ENCODE results near the gene PGF.

Gene PGF

GRCh38 chr14:74915826-74916225 is 39.6 kb downstream of the PGF start:
- no peak for DNase-seq

GRCh38 chr14:74915426-74915825 is 40.0 kb downstream of the PGF start:
- no peak for DNase-seq

GRCh38 chr14:74913986-74914573 is 41.3 kb downstream of the PGF start:
- DNase-seq = no peak

GRCh38 chr14:74913393-74913910 is 41.9 kb downstream of the PGF start:
- DNase-seq = no peak

DNA sequence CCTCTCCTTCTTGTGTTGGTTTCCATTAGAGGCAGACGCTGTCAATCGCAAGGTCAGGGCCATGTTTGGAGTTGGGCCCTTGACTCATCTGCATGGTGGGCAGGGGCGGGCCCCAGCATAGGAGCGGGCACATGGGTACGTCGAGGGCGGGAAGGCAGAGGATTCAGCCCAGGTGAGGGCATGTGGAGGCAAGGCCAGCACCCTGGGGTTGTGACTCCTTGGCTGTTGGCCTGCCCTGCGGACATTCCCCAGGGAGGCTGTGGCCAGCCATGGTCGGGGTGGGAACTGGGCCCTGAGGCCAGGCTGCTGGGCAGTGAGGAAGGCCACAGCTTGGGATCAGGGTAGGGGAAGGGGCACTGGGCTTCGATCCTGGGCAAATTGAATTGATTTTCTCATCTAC is 42.6 kb downstream of the PGF start:
- DNase-seq = no peak

GRCh38 chr14:74912111-74912510 is 43.3 kb downstream of the PGF start:
- DNase-seq = no peak

DNA sequence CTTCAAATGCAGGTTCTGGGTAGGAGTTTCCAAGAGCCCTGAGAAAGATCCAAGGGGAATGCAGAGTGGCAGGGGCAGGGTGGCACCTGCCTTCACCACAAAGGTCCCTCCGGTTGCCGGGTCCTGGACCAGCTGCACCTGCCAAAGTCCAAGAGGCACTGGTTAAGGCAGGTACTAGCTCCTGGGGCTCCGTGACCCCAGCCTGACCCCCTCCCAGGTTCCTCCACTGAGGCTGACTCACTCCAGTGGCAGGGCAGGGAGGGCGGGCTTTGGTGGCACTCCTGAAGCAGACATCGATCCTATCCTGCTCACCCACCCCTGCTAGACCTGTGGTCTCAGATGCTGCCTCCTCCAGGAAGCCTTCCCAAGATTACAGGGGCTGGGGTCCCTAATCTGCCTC is 43.7 kb downstream of the PGF start:
- DNase-seq = no peak

GRCh38 chr14:74911221-74911620 is 44.2 kb downstream of the PGF start:
- no peak for DNase-seq

DNA sequence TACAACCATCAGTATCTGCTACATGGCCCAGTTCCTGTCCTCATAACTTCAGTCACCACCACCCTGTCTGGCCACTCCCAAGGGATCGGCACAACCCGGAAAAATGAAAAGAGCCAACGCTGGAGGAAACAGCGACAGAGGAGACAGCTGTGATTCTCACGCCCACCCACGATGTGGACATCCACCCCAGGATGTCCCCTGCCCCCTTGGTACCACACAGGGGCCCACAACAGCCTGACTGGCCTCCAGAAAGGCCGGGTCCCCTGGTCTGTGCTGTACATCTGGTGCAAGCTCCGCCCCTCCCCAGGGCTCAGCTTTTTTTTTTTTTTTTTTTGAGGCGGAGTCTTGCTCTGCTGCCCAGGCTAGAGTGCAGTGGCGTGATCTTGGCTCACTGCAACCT is 44.8 kb downstream of the PGF start:
- no peak for DNase-seq

GRCh38 chr14:74909911-74910310 is 45.5 kb downstream of the PGF start:
- DNase-seq = no peak

GRCh38 chr14:74909501-74909900 is 45.9 kb downstream of the PGF start:
- no peak for DNase-seq

DNA sequence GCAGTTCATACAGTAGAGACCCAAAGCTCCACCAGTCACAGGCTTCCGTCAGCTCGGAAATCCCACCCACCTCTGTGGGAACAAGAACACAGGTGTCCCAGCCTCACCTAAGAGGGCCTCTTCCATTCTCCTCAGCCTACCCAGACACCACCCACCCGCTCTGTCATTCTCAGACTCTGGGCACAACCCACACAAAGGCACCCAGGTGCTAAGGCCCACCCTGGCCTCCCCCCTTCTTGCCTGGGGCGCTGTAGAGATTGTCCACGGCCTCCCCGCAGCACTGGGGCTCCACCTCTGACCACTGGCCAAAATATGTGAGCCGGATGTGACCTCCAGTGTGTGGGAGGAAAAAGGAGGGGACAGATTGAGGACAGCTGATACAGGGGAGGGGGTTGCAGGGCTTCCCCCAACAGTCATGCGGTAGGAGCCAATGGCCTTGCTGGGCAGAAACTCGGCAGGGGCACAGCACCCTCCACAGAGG is 46.5 kb downstream of the PGF start:
- no peak for DNase-seq

GRCh38 chr14:74907744-74908143 is 47.7 kb downstream of the PGF start:
- DNase-seq = no peak

GRCh38 chr14:74906925-74907521 is 48.4 kb downstream of the PGF start:
- DNase-seq = no peak

DNA sequence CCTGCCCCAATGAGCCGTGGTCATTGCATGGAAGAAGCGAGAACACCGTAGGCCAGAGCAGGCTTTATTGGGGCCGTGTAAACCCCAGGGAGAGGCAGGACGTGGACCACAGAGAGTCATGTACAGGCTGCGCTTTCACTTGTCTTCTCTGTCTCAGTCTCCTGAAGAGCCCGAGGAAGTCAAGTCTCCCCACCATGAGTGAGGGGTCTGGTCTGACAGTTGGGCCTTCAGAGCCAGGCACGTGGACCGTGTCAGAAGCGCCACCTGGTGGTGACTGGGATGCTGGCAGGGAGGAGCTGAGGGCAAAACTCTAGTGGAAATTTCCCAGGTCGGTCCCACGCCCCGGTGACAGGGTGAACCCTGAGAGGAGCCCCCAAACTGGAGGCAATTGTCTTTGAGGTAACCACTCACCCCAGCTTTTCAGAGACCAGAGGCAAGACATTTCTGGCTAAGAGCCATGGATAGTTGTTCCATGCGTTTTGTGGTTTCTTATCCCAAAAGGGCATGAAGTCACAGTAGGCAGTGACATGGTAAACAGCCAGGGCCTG is 49.7 kb downstream of the PGF start:
- DNase-seq = no peak

DNA sequence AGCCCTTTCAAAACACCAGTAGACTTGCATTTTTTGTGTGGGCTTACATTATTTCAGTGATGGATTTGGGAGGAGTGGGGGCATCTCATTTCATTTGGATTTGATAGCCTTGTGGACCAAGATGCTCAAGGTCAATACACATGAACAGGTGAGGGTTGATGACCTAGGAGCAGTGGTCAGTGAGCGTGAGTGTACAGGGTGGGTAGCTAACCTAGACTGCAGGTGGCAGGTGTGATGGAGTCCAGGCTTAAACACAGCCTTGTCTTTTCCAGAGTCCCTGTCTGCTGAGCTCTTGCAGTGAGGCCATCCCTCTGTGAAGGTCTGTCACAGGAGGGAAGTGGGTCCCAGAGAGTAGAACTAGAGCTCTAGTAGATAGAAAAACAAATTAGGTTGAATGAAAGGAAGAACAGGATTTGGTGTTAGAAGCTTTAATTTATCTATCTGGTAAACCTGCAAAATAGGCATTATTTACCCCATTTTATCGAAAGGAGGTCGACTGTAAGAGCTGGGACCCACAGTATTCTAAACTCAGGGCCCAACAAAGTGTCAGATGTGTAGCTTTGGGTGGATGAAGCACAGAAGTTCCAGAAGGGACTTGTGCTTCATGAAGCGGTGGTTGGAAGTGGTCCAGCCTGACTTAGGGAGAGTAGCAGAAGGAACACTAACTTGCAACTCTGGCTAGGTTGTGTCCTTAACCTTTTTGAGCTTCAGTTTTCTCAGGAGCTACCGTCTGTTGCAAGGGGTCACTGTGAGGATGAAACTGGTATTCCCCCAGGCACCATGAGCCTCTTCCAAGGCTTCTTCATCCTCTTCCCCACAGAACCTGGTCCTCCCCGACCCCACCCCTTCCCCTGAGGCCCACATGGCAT is 50.5 kb downstream of the PGF start:
- DNase-seq = no peak

GRCh38 chr14:74902941-74903705 is 52.3 kb downstream of the PGF start:
- no peak for DNase-seq

DNA sequence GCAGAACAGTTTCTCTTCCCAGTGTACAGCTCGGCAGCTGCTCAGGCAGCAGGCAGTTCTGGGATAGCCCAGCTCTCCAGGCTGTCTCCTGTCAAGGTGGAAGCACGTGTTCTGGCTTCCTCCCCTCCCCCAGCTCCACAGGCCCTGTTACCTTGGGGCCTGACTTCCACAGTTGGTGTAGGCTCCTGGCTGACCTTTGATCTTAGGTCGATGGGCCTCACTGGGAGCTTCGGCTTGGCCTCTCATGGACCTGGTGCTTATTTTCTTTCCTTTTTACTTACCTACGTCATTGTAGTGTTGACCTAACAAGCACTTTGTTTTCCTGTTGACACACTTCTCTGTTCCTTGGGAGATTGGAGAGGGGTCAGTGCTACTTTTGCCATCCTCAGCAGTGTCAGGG is 56.7 kb downstream of the PGF start:
- no peak for DNase-seq

- DNase-seq = no peak
Observed at GRCh38 chr14:74898083-74898482, 57.3 kb downstream of the PGF start.

GRCh38 chr14:74897642-74898041 is 57.8 kb downstream of the PGF start:
- DNase-seq = no peak

- DNase-seq = no peak
Observed at GRCh38 chr14:74896400-74896799, 59.0 kb downstream of the PGF start.

GRCh38 chr14:74893614-74894091 is 61.7 kb downstream of the PGF start:
- DNase-seq = no peak

- no peak for DNase-seq
Observed at GRCh38 chr14:74892745-74893144, 62.7 kb downstream of the PGF start.

Measured in DMS79 (cell line).